HG02943 (cell line): ENCODE data around the gene METTL5.
"Not testable (repeated sequence)": the region's sequence is repeated elsewhere in the genome, so short reads cannot be mapped to it uniquely, and the experiment has no call there.

Experiments used
- ATAC-seq: cut with Tn5 transposase; IDR thresholded peaks from one replicate; pipeline ENCODE4 v1.9.1; 2021; ENCODE audit warnings: mild to moderate bottlenecking, low read depth, moderate library complexity; ENCODE audit not compliant: unreplicated experiment

Gene METTL5

GRCh38 chr2:169824373-169825333 is at the start of gene METTL5:
Gene METTL5 (minus strand): TSS chr2:169824905. CDS start chr2:169824597, 308 bp downstream.
- peak; percentile 54 for ATAC-seq

GRCh38 chr2:169871994-169872393 is 47.3 kb upstream of the METTL5 start:
- ATAC-seq = no peak

- ATAC-seq = not testable (repeated sequence)
Measured at GRCh38 chr2:169871369-169871768, 46.7 kb upstream of the METTL5 start.

- ATAC-seq = no peak
Measured at GRCh38 chr2:169868951-169869350, 44.2 kb upstream of the METTL5 start.

GRCh38 chr2:169867579-169867978 is 42.9 kb upstream of the METTL5 start:
- ATAC-seq = no peak

- ATAC-seq = not testable (repeated sequence)
Measured at GRCh38 chr2:169866230-169866629, 41.5 kb upstream of the METTL5 start.

GRCh38 chr2:169865492-169865891 is 40.8 kb upstream of the METTL5 start:
- ATAC-seq = no peak

- ATAC-seq = no peak
Measured at GRCh38 chr2:169862816-169863215, 38.1 kb upstream of the METTL5 start.

GRCh38 chr2:169860149-169860548 is 35.4 kb upstream of the METTL5 start:
- ATAC-seq = no peak

- ATAC-seq = no peak
Measured at GRCh38 chr2:169859423-169859822, 34.7 kb upstream of the METTL5 start.

GRCh38 chr2:169855281-169856258 is 30.9 kb upstream of the METTL5 start:
- ATAC-seq = not testable (repeated sequence)

GRCh38 chr2:169853041-169853668 is 28.4 kb upstream of the METTL5 start:
- no peak for ATAC-seq

GRCh38 chr2:169849710-169850109 is 25.0 kb upstream of the METTL5 start:
- no peak for ATAC-seq

- ATAC-seq = not testable (repeated sequence)
Measured at GRCh38 chr2:169848959-169849693, 24.4 kb upstream of the METTL5 start.

GRCh38 chr2:169845016-169845415 is 20.3 kb upstream of the METTL5 start:
- no peak for ATAC-seq

GRCh38 chr2:169841625-169842024 is 16.9 kb upstream of the METTL5 start:
- ATAC-seq = not testable (repeated sequence)

GRCh38 chr2:169840747-169841142 is 16.0 kb upstream of the METTL5 start:
- no peak for ATAC-seq

GRCh38 chr2:169839954-169840746 is 15.4 kb upstream of the METTL5 start:
- ATAC-seq = no peak
